Measurements from ENCODE around the gene TXK.

The TXK gene

DNA sequence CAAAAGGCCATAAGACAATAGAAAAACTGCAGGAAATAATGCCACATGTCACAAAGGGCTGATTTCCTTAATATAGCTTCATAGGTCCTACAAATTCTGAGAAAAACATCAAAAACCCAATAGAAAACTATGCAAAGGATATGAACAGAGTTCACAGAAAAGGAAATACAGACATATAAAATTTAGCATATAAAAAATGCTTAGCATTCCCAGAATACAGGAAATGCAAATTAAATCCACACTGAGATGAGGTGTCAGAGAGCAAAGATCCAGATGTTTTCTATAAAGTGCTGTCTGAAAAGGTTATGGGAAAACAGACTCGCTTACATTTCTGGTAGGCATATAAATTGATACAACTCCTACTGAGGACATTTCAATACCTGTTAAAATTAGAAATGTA is 33.8 kb downstream of the TXK start:
- H3K27me3 ChIP-seq (replicated peaks; ENCODE audit: control insufficient read depth, insufficient read depth, low read length): no peaks in the 10 kb centered on the region
- no peaks in the 10 kb centered on the region for H3K9me3 ChIP-seq (ENCODE audit: control insufficient read depth, low read length)
- no peak overlapping the region for H3K9ac ChIP-seq (ENCODE audit: low read length)
- H3K36me3 ChIP-seq (ENCODE audit: control insufficient read depth, insufficient read depth, low read length, severe bottlenecking): no peaks in the 10 kb centered on the region
- no peak overlapping the region for H3K4me3 ChIP-seq (ENCODE audit: low read length)
- H3K4me1 ChIP-seq (ENCODE audit: control insufficient read depth, insufficient read depth, low read length): no peaks in the 10 kb centered on the region
- DNase-seq (ENCODE audit: low read depth): peak; percentile 43

DNA sequence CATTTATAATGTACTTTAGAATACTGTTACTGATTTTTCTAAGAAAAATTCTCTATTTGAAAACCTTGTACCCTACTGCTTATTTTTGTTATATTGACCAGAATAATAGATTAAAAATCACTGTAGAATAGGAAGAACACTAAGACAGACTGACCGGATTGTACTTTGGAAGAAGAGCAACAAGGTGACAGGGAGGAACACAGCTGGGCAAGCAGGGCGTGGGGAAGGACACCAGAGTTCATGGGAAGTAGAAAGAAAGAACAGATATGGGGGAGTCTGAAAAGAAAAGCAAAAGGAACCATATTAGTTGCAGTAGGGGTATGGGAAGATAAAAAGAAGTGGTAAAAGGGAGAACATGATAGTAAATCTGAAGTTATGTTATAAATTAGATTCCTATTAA is 38.6 kb downstream of the TXK start:
- no peak for DNase-seq (ENCODE audit: low read depth)
- Histone ChIP-seq H3K4me3 (ENCODE audit: low read length) (no peak overlapping the region), H3K4me1 (ENCODE audit: control insufficient read depth, insufficient read depth, low read length) (no peaks in the 10 kb centered on the region), H3K9ac (ENCODE audit: low read length) (no peak overlapping the region), H3K9me3 (ENCODE audit: control insufficient read depth, low read length) (no peaks in the 10 kb centered on the region), H3K36me3 (ENCODE audit: control insufficient read depth, insufficient read depth, low read length, severe bottlenecking) (no peaks in the 10 kb centered on the region), H3K27me3 (replicated peaks; ENCODE audit: control insufficient read depth, insufficient read depth, low read length) (peaks cover 9% of the 10 kb centered on the region)

DNA sequence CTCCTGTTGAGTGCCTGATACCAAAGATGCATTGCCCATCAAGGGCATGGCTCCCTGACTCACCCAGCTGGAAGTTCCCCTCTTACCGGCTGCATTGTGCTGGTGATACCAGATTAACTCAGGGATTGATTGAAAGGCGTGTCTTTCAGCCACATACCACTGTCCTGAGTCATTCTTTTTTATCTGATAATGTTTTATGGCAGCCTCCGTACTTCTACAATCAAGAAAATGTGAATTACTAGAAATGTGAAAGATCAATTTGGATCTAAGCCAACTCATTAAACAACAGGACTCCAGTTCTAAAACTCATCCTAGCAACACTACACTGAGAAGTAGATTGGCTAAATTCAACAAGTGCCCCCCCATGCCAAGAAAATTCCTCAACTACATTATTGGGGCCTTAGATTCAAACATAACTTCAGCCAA is 40.0 kb downstream of the TXK start:
- no peaks in the 10 kb centered on the region for H3K9me3 ChIP-seq (ENCODE audit: control insufficient read depth, low read length)
- H3K27me3 ChIP-seq (replicated peaks; ENCODE audit: control insufficient read depth, insufficient read depth, low read length): peaks cover 9% of the 10 kb centered on the region
- peak; percentile 10 for DNase-seq (ENCODE audit: low read depth)

DNA sequence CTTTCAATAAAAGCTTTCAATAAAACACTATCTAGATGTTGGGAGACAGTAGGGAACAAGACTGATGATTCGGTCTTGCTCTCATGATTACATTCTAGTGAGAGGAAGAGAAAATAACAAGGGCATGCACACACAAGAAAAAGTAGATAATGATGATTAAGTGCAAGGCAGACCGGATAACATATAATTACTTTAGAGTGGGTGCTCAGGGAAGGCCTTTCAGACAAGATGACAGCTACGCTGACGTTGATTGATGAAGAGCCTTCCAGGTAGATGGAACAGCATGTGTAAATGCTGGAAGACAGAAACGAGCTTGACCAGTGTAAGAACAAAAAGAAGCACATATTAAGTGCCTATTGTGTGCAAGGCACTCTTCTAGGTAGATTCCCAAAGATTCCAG is 43.4 kb downstream of the TXK start:
- Histone ChIP-seq H3K4me3 (ENCODE audit: low read length) (no peak overlapping the region), H3K27me3 (replicated peaks; ENCODE audit: control insufficient read depth, insufficient read depth, low read length) (peaks cover 9% of the 10 kb centered on the region), H3K9ac (ENCODE audit: low read length) (no peak overlapping the region), H3K4me1 (ENCODE audit: control insufficient read depth, insufficient read depth, low read length) (no peaks in the 10 kb centered on the region), H3K36me3 (ENCODE audit: control insufficient read depth, insufficient read depth, low read length, severe bottlenecking) (no peaks in the 10 kb centered on the region), H3K9me3 (ENCODE audit: control insufficient read depth, low read length) (no peaks in the 10 kb centered on the region)
- no peak for DNase-seq (ENCODE audit: low read depth)

More for the DNA sequence above, 40.0 kb downstream of the TXK start:
- Histone ChIP-seq H3K4me3 (ENCODE audit: low read length) (no peak overlapping the region), H3K4me1 (ENCODE audit: control insufficient read depth, insufficient read depth, low read length) (no peaks in the 10 kb centered on the region), H3K9ac (ENCODE audit: low read length) (no peak overlapping the region), H3K36me3 (ENCODE audit: control insufficient read depth, insufficient read depth, low read length, severe bottlenecking) (no peaks in the 10 kb centered on the region)

DNA sequence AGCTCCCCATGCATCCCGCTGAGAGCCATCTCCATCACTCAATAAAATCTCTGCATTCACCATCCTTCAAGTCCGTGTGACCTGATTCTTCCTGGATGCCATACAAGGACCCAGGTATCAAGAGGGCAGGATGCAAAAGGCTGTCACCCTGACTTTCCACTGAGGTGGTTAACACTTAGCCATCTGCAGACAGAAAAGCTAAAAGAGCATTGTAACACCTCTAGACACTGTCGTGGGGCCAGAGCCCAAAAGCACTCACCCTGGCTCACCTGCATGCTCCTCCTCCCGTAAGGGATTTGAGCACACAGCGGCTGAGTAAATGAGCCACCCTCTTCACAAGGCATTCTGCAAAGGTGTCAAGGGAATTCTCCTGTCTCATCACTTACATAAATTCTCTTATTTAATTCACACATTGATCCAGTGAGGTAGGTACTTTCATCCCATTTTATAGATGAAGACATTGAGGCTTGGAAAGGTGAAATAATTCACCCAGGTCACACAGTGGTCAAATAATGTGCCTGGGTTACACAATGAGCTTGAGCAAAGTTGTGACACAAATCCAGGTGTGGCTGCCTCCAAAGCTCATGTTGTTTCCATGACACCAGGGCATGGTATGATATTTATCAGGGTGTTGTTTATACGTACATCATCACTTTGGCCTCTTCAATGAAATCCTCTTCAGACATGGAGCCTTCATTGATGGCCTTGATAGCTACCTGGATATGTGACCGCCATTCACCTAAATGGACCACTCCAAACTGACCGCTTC is 48.0 kb downstream of the TXK start:
- no peak for DNase-seq (ENCODE audit: low read depth)
- Histone ChIP-seq H3K9me3 (ENCODE audit: control insufficient read depth, low read length) (no peaks in the 10 kb centered on the region), H3K4me3 (ENCODE audit: low read length) (no peak overlapping the region), H3K9ac (ENCODE audit: low read length) (no peak overlapping the region), H3K27me3 (replicated peaks; ENCODE audit: control insufficient read depth, insufficient read depth, low read length) (peaks cover 10% of the 10 kb centered on the region), H3K4me1 (ENCODE audit: control insufficient read depth, insufficient read depth, low read length) (no peaks in the 10 kb centered on the region), H3K36me3 (ENCODE audit: control insufficient read depth, insufficient read depth, low read length, severe bottlenecking) (no peaks in the 10 kb centered on the region)

DNA sequence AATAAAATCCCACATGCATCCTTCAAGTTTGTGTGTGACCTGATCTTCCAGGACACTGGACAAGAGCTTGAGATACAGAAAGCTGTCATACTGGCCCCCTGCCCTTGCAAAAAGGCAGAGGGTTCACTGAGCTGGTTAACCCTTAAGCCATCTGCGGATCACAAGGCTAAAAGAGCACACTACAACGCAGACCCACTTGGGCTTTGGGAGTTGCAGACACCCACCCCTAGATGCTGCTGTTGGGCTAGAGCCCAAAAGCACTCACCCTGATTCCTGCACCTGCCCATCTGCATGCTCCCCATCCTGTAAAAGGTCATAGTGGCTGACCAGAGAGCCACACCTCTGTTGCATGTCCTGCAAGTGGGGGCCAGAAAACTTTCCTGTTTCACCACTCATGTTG is 51.1 kb downstream of the TXK start:
- no peak overlapping the region for H3K9ac ChIP-seq (ENCODE audit: low read length)
- no peaks in the 10 kb centered on the region for H3K4me1 ChIP-seq (ENCODE audit: control insufficient read depth, insufficient read depth, low read length)
- H3K4me3 ChIP-seq (ENCODE audit: low read length): no peak overlapping the region
- no peaks in the 10 kb centered on the region for H3K9me3 ChIP-seq (ENCODE audit: control insufficient read depth, low read length)
- no peaks in the 10 kb centered on the region for H3K36me3 ChIP-seq (ENCODE audit: control insufficient read depth, insufficient read depth, low read length, severe bottlenecking)
- peaks cover 5% of the 10 kb centered on the region for H3K27me3 ChIP-seq (replicated peaks; ENCODE audit: control insufficient read depth, insufficient read depth, low read length)
- no peak for DNase-seq (ENCODE audit: low read depth)

DNA sequence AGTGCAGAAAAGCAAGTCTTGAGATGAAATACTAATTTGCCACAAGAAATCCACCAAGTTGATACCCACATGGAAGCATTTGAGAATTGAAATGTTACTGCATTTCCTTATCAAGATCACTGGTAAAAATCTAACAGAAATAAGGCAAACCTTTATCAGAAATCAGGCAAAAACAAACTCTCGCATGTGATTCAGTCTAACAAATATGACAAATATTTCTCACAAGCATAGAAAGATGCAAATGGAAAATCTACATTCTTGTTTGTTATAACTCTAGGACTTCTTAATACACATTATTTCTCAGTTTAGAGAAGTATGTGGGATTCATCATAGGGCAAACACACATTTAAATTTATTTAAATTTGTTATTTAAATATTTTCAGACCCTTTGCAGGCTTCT is 52.9 kb downstream of the TXK start:
- H3K4me1 ChIP-seq (ENCODE audit: control insufficient read depth, insufficient read depth, low read length): no peaks in the 10 kb centered on the region
- H3K27me3 ChIP-seq (replicated peaks; ENCODE audit: control insufficient read depth, insufficient read depth, low read length): peaks cover 5% of the 10 kb centered on the region
- no peak overlapping the region for H3K4me3 ChIP-seq (ENCODE audit: low read length)
- no peaks in the 10 kb centered on the region for H3K9me3 ChIP-seq (ENCODE audit: control insufficient read depth, low read length)
- no peak overlapping the region for H3K9ac ChIP-seq (ENCODE audit: low read length)
- DNase-seq (ENCODE audit: low read depth): peak; percentile 51
- H3K36me3 ChIP-seq (ENCODE audit: control insufficient read depth, insufficient read depth, low read length, severe bottlenecking): no peaks in the 10 kb centered on the region

DNA sequence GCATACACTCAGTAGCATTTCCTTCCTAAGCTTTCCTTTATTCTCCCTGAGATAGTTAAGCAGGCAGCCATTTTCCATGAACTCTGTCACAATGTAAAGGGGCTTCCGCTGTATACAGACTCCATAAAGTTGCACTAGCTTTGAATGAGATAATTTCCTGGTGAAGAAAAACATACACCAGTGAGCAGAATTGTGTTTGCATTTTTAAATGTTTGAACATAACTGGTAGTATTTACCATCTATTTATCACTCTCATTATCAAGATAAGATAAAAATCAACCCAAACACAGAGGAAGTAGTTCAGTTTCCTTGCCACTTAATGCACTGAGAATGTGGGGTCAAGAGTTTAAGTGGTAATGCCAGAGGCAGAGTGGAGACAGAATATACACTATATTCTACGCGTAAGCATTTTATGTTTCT is 54.1 kb downstream of the TXK start:
- Histone ChIP-seq H3K27me3 (replicated peaks; ENCODE audit: control insufficient read depth, insufficient read depth, low read length) (peaks cover 5% of the 10 kb centered on the region), H3K9me3 (ENCODE audit: control insufficient read depth, low read length) (no peaks in the 10 kb centered on the region), H3K9ac (ENCODE audit: low read length) (no peak overlapping the region), H3K4me3 (ENCODE audit: low read length) (no peak overlapping the region), H3K36me3 (ENCODE audit: control insufficient read depth, insufficient read depth, low read length, severe bottlenecking) (no peaks in the 10 kb centered on the region), H3K4me1 (ENCODE audit: control insufficient read depth, insufficient read depth, low read length) (no peaks in the 10 kb centered on the region)
- peak; percentile 26 for DNase-seq (ENCODE audit: low read depth)

DNA sequence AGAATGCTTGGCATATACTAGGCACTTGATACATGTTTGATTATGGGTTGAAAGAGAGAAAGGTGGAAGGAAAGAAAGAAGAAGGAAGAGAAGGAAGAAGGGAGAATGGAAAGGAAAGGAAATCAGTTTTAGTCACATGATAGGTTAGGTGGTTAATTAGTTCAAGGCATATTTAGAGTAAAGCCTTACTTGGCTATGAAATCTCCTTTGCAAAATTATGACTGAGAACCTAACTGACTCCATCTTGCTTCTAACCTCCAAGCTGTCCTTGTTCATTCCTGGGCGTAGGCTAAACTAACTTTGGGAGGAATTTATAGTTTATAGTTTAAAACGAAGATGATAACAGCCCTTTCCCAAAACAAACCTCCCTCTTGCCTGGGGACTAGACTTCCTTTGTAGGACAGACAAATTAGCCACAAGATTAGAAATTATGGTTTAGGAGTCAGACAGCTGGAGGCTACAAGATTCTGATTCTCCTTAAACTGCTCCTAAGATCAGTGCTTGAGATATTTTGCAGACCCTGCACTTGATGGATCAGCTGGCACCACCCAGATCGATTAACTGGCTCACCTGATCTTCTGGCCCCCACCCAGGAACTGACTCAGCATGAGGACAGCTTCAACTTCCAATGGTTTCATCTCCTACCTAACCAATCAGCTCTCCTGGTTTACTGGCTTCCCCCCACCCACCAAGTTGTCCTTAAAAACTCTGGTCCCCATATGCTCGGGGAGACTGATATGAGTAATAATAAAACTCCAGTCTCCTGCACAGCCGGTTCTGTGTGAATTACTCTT is 55.0 kb downstream of the TXK start:
- Histone ChIP-seq H3K9ac (ENCODE audit: low read length) (no peak overlapping the region), H3K4me1 (ENCODE audit: control insufficient read depth, insufficient read depth, low read length) (no peaks in the 10 kb centered on the region), H3K27me3 (replicated peaks; ENCODE audit: control insufficient read depth, insufficient read depth, low read length) (peaks cover under 1% of the 10 kb centered on the region), H3K9me3 (ENCODE audit: control insufficient read depth, low read length) (no peaks in the 10 kb centered on the region), H3K36me3 (ENCODE audit: control insufficient read depth, insufficient read depth, low read length, severe bottlenecking) (no peaks in the 10 kb centered on the region), H3K4me3 (ENCODE audit: low read length) (no peak overlapping the region)
- DNase-seq (ENCODE audit: low read depth): no peak

DNA sequence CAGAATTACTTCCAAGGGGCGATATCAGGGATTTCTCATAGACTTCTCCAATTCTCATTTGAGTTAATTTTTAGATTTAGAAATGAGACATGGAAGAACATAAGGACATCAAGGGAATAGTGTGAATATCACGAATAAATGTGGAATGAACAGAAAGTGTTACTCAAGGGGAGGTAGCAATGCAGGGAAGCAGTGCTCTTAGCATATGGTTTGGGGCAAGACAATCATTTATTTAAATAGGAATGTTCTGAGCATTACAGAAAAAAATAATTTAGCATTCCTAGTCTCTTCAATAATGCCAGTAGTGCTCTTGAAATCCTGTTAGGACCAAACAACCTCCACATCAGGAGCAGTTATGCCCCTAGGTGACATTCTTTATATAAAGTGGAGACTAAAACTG is 55.6 kb downstream of the TXK start:
- H3K4me1 ChIP-seq (ENCODE audit: control insufficient read depth, insufficient read depth, low read length): no peaks in the 10 kb centered on the region
- DNase-seq (ENCODE audit: low read depth): no peak
- H3K4me3 ChIP-seq (ENCODE audit: low read length): no peak overlapping the region
- H3K9me3 ChIP-seq (ENCODE audit: control insufficient read depth, low read length): no peaks in the 10 kb centered on the region
- no peaks in the 10 kb centered on the region for H3K27me3 ChIP-seq (replicated peaks; ENCODE audit: control insufficient read depth, insufficient read depth, low read length)
- no peak overlapping the region for H3K9ac ChIP-seq (ENCODE audit: low read length)
- H3K36me3 ChIP-seq (ENCODE audit: control insufficient read depth, insufficient read depth, low read length, severe bottlenecking): no peaks in the 10 kb centered on the region

DNA sequence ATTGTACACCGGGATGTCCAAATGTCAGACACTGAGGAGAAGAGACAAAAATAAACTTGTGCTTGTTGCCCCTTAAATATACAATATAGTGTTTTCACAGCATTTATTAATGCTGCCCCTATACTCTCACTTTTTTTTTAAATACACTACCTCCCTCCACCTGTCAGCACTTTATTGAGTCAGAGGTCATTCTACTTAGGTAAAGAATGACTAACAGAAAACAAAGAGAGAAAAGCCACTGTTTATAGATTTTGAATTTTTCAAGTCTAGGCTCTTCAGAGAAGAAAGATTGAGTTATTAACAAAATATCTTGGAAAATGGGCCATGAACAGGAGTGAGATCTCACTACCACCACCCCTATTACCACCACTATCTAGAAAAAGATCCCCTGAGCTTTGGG is 59.4 kb downstream of the TXK start:
- Histone ChIP-seq H3K9ac (ENCODE audit: low read length) (no peak overlapping the region), H3K36me3 (ENCODE audit: control insufficient read depth, insufficient read depth, low read length, severe bottlenecking) (no peaks in the 10 kb centered on the region), H3K27me3 (replicated peaks; ENCODE audit: control insufficient read depth, insufficient read depth, low read length) (no peaks in the 10 kb centered on the region), H3K9me3 (ENCODE audit: control insufficient read depth, low read length) (no peaks in the 10 kb centered on the region), H3K4me1 (ENCODE audit: control insufficient read depth, insufficient read depth, low read length) (no peaks in the 10 kb centered on the region), H3K4me3 (ENCODE audit: low read length) (no peak overlapping the region)
- no peak for DNase-seq (ENCODE audit: low read depth)
